Dermis blood vessel endothelial cell (primary cell): ENCODE data around the gene FAM193B. TPM values are rescaled to one million over a fixed set of nuclear protein-coding genes. Genes with fewer than 3 reads are reported as not detected.
"Not testable (repeated sequence)": the region's sequence is repeated elsewhere in the genome, so short reads cannot be mapped to it uniquely, and the experiment has no call there.

ENCODE experiments used
- DNase-seq: peaks from one replicate; pipeline ENCODE4 v3.0.0; 2010
- total RNA-seq: library from RNA; depleted of rRNA; stranded (reverse); fragments of >200 nt; gene quantifications from 2 replicates; pipeline ENCODE4 v1.2.3, GENCODE V29; 2014

FAM193B gene
- total RNA-seq, 1 donor from 2014 or later: 31.0 TPM

DNA sequence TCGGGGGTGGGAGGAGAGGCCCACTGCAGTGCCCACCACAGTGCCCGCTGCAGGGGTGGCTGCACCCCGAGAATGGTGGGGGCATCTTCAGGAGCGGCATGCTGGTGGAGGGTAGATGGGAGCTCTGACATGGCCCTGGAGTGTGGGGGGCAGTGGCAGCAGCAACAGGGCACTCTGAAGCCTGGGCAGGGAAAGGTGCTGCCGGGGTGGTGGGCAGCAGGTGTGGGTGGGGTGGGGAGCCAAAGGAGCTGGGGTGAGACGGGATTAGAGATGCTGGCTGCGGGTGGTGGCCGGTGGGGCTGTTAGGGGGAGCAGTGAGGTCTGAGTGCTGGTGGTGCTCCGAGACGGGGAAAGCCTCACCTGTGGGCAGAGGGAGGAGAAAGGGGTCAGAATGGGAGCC is 18.0 kb downstream of the FAM193B start:
- no peak for DNase-seq

DNA sequence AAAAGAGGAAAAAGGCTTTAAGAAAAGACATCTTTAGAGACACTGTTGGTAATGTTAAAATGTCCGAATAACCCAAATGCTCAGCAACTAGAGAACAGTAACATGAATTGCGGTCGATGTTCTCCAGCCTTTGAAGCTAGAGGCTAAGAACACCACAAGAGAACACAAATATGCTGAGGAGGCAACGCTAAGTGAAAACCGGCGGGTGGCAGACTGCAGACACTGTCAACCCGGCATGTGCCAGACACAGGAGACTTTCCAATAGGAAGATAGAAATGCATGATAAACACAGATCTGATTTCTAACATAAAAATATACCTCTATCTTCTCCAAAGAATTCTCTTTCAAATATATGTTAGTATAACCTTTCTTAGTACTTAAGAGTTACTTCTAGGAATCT is 19.2 kb downstream of the FAM193B start:
- DNase-seq: no peak

DNA sequence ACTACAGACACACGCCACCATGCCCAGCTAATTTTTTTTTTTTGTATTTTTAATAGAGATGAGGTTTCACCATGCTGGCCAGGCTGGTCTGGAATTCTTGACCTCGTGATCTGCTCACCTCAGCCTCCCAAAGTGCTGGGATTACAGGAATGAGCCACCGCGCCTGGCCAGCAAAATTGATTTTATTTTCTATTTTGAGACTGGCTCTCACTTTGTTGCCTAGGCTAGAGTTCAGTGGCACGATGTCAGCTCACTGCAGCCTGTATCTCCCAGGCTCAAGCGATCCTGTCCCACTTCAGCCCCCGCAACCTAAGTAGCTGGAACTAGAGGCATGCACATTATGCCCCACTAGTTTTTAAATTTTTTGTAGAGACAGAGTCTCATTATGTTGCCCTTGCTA is 19.9 kb downstream of the FAM193B start:
- DNase-seq: not testable (repeated sequence)

DNA sequence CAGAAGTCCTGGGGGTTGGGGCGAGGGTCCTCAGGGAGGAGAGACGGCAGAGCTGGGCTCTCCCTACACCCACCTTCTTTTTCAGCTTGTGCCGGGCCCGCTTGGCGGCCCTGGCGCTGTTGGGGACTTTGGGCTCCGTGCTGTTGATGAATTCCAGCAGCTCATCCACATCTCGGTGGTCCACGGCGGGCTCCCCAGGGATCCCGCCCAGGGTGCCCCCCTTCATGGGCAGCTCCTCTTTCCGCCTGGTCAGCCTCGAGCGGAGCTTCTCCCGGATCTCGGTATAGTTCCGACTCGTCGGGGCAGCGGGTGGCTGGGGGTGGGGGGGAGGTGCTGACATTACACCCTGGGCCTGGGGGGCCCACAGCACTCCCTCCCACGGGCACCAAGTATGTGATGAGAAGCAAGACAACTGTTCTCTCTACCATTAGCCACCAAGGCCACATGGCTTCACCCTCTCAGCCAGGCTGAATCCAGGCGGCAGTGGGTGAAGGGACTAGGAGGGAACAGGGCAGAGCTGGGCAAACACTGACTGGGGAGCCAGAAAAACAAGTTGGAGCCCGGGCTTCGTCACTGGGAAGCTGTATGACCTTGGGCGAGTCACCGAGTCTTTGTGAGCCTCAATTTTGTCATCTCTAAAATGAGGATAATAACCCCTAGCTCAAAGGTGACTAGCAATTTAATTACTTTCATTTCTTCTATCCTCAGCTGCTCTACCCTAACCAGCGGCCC is 23.0 kb downstream of the FAM193B start:
- DNase-seq: no peak

DNA sequence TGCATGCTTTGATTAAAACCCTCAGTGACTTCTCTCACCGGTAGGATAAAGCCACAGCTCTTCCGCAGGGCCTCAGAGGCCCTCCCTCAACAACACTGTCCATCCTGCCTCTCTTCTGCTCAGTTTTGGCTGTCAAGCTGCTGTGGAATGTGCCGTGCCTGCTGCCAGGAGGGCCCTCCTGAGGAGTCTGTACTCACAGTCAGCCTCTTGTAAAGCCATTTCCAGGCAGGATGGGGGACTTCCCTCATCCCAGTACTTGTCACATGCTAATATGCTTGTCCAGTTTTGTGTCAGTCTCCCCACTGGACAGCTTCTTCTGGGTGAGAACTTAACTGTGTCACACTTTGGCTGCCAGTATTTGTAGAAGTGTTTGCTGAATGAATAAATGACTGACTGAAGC is 23.7 kb downstream of the FAM193B start:
- DNase-seq: no peak

DNA sequence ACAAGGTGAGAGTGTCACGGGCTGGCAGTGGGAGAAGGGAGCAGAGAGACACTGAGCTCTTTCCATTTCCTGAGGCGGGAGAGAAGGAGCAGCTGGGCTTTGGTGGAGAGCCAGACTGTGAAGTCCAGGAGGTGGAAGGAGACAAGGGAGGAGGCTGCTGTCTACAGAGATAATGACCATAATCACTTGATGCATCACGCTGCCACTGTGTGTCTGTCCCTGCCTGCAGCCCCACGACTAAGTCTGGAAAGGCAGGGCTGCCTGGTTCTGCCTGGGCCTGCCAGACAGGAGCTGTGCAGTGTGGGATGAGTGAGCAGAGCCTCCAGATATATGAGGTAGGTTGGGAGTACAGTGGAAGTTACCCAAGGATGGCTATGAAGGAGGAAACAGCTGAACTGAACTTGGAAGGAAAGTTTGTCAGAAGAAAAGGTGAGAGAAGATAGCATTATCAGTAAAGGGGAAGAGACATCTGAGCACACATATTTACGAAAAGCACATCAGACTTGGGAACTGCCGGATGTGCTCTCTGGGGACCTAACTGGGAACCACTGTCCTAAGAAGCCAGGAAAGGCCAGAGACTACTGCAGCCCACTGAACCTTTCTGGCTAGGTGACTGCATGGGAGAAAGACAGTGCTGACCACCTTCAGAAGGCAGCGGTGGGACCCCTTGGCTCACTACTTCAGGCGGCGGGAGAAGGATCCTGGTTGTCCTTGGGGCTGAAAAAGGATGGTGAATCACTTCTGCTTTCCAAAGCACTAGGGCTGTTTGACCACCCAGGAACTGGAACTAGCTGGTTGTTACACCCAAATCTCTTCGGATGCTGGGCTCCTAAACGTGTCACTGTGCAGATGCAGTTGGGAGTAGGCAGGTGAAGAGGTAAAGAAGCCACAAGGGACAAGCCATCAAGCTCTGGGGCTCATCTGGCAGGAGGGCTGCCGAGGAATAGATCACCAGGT is 24.8 kb downstream of the FAM193B start:
- no peak for DNase-seq

DNA sequence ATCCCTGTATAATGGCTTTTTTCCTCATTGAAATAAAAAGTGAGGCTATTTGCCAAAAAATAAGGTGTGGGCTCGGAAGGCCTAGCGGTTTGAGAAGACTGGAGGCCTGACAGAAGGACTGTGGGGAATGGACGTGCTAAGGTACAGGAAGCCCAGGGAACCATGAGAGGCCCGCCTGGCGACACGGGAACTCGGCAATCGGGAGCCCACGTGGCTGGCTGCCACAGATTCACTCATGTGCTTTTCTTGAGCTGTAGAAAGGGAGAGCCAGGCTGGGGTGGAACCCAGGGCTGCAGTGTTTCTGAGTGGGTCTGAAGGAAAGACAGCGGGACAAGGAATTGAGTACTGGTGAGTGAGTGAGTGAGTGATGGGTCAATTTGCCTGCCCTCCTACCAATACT is 25.7 kb downstream of the FAM193B start:
- DNase-seq: no peak

DNA sequence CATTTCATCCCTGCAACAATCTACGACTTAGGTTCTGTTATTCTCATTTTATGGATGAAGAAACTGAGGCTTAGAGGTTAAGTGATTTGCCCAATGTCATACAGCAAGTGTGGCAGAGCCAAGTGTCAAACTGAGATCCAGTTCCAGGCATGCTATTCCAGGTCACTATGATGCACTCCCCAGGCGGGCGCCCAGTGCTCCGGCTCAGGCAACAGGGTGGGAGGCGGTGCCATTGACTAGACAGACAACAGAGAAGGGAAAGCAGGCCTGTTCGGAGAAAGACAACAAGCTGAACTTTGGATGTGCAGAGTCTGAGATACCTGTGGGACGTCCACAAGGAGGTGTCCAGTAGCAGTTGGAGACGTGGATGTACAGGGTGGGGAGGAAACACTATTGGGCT is 26.8 kb downstream of the FAM193B start:
- DNase-seq: no peak

DNA sequence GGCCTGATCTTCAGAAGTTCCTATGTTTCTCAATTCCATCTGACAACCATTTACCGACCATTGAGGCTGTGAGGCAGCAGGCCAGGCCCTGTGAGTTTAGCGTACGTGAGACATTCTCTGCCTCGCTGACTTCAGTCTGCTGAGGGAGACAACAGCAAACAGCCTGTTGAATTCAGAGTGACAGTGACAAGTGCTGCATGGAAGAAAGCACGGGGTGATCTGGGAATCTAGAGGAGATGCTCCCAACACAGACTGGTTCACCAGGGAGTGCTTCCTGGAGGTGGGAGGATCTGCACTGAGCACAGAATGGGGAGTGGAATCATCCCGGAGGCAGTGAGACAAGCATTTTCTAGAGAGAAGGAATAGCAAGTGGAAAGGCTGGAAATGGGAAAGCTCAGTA is 27.6 kb downstream of the FAM193B start:
- no peak for DNase-seq

DNA sequence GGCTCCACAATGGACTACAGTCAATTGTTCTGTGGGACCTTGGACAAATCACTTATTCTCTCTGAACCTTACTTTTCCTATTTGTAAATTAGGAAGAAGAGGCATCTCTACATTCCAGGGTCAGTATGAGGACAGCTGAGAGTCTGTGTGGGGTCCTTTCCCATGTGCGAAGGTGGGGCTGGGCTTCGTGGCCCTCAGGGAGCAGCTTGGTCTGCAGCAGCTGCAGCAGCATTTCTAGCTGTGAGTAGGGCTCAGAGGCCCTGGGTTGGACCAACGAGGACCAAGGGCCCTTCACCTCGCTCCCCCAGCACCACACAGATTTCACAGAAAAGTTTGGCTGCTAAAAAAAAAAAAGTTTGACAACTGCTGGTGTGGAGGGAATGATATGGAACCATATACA is 28.2 kb downstream of the FAM193B start:
- DNase-seq: no peak

DNA sequence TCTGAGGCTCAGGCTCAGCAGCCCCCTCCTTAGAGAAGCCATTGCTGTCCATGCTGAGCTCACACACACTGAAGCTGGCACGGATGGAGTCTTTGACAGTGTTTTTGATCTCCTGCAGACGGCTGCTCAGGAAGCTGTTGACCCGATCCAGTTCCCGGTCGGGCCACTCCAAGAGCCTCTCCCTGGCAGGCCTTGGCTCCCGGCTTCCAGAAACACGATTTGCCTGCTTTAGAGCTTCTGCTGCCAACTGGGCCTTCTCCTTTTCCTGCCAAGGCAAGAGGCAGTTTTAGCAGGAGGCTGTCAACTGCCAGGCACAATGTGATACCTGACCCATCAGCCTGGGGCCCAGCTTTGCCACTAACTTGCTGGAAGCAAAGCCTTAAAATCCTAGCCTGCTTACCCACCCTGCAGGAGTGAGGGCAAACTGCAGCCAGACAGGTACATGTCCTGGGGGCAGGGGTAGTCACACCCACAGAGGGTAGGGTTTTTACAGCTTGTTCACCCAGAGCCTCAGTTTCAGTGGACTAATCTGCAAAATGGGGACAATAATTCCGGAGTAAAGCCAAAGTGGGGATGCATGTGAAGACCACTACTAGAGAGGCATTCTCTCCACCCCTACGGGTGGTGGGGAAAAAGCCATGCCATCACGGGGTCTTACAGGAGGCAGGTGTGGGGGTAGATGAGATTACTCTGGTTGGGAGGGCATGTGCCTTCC is 29.3 kb downstream of the FAM193B start:
- DNase-seq: no peak

DNA sequence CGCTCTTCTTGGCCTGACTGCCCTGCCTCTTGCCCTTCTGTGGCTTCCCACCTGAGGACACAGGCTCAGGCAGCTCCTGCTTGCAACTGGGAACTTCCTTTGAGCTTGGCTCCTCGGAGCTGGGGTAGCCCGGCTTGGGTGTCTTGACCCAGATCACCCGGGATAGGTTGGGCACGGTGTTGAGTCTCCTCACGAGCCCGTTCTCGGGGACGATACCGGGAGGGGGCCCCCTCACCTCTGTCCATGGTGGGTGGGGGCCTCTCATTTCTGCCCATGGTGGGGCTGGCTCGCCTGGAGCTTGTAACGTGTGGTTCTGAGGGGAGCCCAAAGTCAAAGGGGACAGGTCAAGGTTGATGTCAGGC is 29.8 kb downstream of the FAM193B start:
- no peak for DNase-seq

DNA sequence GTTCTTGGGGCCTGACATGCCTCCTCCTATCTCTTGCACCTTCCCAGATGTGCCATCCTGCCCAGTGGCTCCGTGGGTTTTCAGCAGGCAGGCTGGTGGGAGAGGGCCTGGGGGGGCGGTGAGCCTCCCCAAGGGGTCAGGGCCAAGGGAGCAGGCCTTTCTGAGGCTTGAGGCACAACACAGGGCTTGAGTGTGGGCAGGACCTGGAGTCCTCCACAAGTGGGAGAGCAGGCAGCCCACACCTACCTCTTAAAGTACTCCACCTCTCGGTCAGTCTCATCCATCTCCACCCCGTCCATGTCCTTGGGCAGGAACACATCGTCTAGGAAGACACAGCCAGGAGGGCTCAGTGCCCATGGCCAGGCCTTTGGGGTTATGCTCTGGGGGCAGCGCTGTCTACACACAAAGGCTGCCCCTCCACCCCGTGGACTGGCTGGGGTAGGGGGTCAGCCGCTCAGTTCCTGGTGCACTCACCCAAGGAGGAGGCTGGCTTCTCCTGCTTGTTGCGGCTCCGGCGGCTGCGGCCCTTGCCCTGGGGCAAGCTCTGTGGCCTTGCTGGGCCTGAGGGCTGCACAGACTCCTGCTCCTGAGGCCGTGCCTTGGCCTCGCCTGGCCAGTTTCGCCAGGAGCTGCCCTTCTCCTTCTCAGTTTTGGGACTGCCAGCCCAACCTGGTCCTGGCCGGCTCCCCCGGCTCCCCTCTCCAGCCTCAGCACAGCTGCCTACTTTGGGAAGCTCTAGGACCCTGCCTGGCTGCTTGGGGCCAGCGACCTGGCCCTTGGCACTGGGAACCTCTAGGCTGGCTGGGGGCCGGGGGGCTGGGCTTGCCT is 30.4 kb downstream of the FAM193B start:
- no peak for DNase-seq

DNA sequence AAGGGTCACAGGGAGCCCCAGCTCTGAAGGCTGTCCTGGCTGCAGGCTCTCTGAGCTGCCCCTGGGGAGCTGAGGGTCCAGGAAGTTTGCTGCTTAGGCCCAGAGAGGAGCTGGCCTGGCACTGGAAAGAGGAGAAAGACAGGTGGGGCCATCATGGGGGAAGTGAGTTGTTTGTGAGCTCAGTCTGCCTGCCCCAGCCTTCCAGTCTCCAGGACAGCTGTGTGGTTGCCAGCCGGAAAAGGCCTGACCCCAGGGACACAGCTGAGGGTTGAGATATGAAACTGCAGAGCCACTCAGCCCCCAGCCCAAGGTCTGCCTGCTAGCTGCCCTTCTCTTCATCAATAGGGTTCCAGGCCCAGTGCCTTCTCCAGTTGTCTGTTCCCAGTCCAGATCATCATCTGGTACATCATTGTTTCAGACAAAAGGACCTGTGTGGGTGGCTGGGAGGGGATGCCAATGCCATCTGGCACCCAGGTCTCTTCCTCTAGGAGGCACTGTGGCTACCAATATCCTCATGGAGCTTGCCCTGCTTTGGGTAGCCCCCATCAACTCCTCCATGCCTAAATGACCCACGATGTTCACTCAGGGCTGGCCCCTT is 33.3 kb downstream of the FAM193B start:
- no peak for DNase-seq

DNA sequence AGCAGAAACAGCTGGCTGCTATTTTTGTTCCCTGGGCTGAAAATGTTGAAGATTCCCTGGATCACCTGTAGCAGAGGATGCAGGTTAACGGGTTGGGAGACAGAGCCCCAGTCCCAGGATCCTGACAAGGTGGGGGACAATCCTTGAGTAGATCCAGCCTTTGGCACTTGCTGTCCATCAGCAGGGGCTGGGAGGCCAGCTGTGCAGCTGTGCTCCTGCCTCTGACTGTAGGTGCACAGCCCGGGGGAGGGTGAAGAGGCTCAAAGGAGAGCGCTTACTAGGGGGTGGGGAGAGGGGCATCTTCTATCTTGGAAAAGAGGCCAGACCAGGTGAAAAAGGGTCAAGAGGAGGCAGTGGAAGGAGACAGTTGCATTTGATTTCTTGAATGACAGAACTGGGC is 34.1 kb downstream of the FAM193B start:
- DNase-seq: no peak

DNA sequence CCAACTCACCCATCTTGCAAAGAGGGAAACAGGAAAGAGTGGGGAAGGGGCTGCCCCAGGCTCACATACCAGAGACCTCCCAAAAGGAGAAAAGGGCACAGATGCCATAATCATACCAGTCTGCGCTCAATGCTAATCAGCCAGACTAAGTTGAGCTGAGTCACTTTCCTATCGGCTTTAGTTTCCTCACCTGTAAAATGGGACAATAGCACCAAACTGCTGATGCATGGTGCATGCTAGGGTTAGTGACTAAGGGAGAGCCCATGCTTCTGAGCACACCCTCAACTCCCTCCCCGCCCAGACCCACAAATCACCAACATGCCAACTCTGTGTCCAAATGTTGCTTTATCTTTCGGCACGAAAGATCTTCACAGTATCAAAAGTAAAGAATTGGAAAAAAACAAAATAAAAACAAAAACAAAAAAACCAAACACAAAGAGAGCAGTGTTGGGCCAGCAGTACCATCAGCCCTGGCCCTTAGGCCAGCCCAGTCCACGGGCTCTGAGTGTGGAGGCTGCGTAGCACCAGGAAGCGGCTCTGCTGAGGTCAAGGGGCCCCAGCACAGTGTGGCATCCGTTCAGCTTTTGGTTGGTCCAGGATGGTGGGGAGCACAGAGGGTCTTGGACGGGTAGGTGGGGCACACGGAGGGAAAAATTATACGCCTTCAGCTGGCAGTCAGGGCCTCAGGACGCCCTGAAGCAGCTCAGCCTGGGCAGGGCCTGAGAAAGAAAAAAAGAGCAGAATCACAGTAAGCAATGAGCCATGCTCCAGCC is 34.7 kb downstream of the FAM193B start:
- no peak for DNase-seq

DNA sequence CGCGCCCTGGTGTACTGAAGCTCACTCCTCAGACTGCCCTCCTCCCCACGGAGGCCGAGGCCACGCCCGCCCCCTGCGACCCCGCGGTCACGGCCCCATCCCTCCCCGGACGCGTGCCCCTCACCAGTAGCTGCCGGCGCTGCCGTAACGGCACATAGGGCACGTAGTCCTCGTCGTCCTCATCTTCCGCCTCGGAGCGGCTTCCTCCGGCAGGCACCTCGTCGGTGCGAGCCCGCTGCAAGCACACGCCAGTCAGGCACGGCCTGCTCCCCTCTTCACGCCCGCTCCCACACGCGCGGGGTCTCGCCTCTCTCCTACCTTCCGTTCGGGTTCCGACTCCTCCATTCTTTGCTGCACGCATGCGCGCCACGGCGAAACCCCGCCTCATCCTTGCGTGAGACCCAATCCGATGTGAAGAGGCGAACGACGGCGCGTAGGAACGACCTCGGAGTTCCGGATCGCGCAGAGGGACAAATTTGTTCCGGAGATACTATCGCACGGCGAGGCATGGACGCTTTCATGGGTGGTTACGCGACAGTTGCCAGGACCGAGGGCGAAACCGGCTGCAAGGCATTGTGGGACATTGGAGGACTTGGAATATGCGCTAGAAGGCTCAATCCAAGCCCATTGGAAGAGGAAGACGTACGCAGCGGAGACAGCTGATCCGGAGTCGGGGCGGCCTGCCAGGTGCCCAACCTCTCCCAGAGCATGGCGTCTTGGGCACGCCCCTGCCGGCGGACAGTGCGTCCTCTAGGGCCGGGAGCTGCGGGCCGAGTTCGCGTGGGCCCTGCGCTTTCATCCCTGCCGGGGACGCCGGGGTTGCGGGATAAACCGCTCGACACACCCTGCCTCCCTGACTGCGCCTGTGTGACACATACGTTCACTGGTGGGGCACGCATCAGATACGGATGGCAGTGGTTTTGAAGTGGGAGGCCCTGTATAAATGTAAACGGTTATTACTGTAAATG is 37.5 kb downstream of the FAM193B start, which contains the start of gene DDX41:
Gene DDX41, minus strand, starts transcription at position 361 of the 968 bp plus-strand sequence. Its CDS starts 16 bp downstream, at position 345.
- peak; percentile 99 for DNase-seq

DNA sequence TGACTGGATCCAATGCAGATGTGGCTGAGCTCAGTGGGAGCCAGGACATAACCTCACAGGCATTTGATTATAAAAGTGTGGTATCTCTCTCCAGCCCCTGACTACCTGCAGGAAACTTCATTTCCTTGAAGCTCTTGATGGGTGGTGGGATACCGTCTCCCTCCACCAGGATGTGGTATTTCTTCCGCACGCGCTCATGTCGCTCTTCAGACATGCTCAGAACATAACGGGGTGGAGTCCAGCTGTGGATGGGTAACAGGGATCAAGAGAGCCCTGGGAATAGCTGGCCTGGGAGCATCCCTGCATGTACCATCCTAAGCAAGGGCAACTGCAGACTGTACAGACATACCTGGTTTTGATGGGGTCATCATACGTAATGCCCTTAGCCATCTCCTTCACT is 38.8 kb downstream of the FAM193B start:
- DNase-seq: no peak

DNA sequence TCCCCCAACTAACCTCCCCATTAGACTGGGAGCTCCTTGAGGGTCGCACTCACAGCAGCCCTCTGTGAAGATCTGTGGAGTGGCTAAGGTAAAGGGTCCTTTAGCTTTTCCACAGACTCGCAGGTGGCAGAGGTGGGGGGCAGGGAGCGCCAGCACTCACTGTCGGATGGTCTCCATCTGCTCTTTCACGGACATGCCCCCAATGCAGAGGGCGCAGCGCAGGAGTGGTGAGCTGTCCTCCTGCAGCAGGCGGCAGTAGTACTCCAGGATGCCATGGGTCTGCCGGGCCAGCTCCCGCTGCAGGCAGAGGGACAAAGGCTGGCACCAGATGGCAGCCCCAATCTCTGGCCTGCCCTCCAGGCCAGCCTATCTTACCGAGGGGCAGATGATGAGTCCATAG is 39.8 kb downstream of the FAM193B start:
- no peak for DNase-seq

DNA sequence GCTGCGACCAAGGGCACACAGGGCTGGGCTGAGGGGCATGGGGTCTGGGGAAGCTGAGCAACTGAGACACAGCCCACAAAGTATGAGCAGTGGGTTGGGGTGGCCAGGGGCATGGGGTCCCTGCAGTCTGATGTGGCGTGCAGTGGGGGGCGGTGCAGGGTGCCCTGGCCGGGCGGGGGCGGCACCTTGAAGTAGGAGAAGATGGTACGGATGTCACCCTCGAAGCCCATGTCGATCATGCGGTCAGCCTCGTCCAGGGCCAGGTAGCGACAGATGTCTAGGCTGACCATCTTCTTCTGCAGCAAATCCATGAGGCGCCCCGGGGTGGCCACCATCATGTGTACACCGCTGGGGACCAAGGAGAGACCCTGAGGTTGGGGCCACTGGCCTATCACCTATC is 40.9 kb downstream of the FAM193B start:
- no peak for DNase-seq
